WTC11 (cell line): ENCODE results near the gene FPR1.

Experiments
- ATF1 ChIP-seq: sonication (generic); formaldehyde crosslinking; IDR thresholded peaks from 2 replicates; pipeline ENCODE4 v1.8.1; 2023; ENCODE audit warnings: mild to moderate bottlenecking, moderate library complexity, missing genetic modification reagents
- ATF2 ChIP-seq: sonication (generic); formaldehyde crosslinking; IDR thresholded peaks from 2 replicates; pipeline ENCODE4 v1.8.1; 2022; ENCODE audit warnings: low read depth, missing genetic modification reagents, borderline replicate concordance
- CTCF ChIP-seq: fragments of 200-600 bp; IDR thresholded peaks from 2 replicates; pipeline ENCODE4 v1.8.0; 2022; ENCODE audit warnings: antibody characterized with exemption
- KAT7 ChIP-seq: sonication (generic); formaldehyde crosslinking; IDR thresholded peaks from 2 replicates; pipeline ENCODE4 v1.8.1; 2023; ENCODE audit warnings: missing genetic modification reagents, mild to moderate bottlenecking, borderline replicate concordance
- NFATC4 ChIP-seq: fragments of 250-450 bp; sonication (Bioruptor Pico); IDR thresholded peaks from 2 replicates; pipeline ENCODE4 v1.9.0; 2021; ENCODE audit warnings: mild to moderate bottlenecking
- NR1H2 ChIP-seq: sonication (generic); formaldehyde crosslinking; IDR thresholded peaks from 2 replicates; pipeline ENCODE4 v1.9.0; 2021; ENCODE audit warnings: mild to moderate bottlenecking, moderate library complexity, missing genetic modification reagents
- SMAD4 ChIP-seq: sonication (generic); formaldehyde crosslinking; IDR thresholded peaks from 2 replicates; pipeline ENCODE4 v1.8.0; 2022; ENCODE audit warnings: mild to moderate bottlenecking, missing genetic modification reagents
- TP53 ChIP-seq: sonication (generic); formaldehyde crosslinking; IDR thresholded peaks from 2 replicates; pipeline ENCODE4 v1.8.1; 2023; ENCODE audit warnings: mild to moderate bottlenecking, missing genetic modification reagents

DNA sequence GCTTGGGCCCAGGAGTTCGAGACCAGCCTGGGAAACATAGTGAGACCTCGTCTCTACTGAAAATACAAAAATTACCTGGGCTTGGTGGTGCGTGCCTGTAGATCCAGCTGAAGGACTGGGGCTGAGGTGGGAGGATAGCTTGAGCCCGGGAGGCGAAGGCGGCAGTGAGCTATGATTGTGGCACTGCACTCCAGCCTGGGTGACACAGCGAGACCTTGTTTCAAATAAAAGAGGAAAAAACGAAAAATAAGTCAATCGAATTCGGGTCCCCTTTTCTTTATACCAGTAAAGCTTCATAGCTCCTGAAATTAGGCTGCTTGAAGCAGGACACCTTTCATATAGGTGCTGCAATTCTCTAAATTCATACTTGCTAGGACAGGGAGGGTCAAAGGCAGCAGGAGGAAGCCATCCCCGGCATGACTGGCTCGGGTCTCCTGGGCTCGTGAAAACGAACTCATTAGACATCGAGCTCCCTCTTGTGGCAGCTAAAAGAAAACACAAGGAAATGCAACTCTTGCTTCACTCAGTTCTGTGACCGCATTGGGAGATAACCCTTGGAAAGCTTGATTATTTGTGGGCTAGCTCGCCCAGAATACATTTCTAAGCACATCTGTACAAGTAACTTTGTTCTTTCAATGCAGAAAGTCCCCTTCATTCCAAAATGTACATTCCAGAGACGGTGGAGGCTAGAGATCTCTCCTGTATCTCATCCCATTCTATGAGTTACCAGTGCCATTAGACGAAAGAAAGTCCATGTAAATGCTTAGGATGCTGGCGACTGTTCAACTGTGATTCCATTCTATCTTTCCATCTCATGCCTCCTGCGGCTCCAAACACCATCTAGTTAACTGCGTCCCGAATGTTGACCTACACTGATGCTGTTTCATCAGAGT lies 26.1 kb upstream of the FPR1 start:
- TF ChIP-seq SMAD4 (CRISPR knock-in tag): no peak
- TF ChIP-seq CTCF: peak; percentile 63
- TF ChIP-seq TP53: no peak
- TF ChIP-seq NFATC4 (CRISPR knock-in tag): no peak
- TF ChIP-seq KAT7 (CRISPR knock-in tag): no peak
- no peak for TF ChIP-seq ATF1 (CRISPR knock-in tag)
- no peak for TF ChIP-seq ATF2 (CRISPR knock-in tag)
- TF ChIP-seq NR1H2: no peak
